WTC11 (cell line): Measurements from ENCODE around the gene NSMCE1. TPM values are rescaled to one million over a fixed set of nuclear protein-coding genes. Genes with fewer than 3 reads are reported as not detected.

Experiments used
- ATAC-seq: fragments of 200-7000 bp; cut with Tn5 transposase; 2 replicates; pipeline ENCODE4 v1.10.0; 2021; ENCODE audit warnings: mild to moderate bottlenecking, moderate library complexity
- CTCF ChIA-PET: fragments of 300-600 bp; sonication (Branson Sonifier 250); formaldehyde crosslinking; loops from one replicate; lab custom pipeline; 2021; ENCODE audit warnings: antibody characterized with exemption; lab: Charles Lee
- POLR2A ChIA-PET: fragments of 350-600 bp; sonication (Branson Sonifier 250); formaldehyde crosslinking; loops from one replicate; lab custom pipeline; 2021; ENCODE audit warnings: antibody characterized with exemption; lab: Charles Lee
- DNase-seq: peaks from one replicate; pipeline ENCODE4 v3.0.0; 2021; ENCODE audit warnings: low spot score
- H3K27ac Mint-ChIP-seq: 2 replicates; pipeline ENCODE4 v1.8.0; 2021; ENCODE audit warnings: mixed read lengths
- H3K27me3 Mint-ChIP-seq: 2 replicates; pipeline ENCODE4 v1.8.0; 2021; ENCODE audit warnings: low read depth, mild to moderate bottlenecking, moderate library complexity, mixed read lengths
- H3K36me3 Mint-ChIP-seq: 2 replicates; pipeline ENCODE4 v1.8.0; 2021; ENCODE audit warnings: mixed read lengths
- H3K4me1 Mint-ChIP-seq: 2 replicates; pipeline ENCODE4 v1.8.0; 2022; ENCODE audit warnings: mixed read lengths
- H3K4me3 Mint-ChIP-seq: 2 replicates; pipeline ENCODE4 v1.8.0; 2021; ENCODE audit warnings: mild to moderate bottlenecking, moderate library complexity, mixed read lengths
- H3K9me3 Mint-ChIP-seq: 2 replicates; pipeline ENCODE4 v1.8.0; 2021; ENCODE audit warnings: mixed read lengths
- ATF1 ChIP-seq: sonication (generic); formaldehyde crosslinking; IDR thresholded peaks from 2 replicates; pipeline ENCODE4 v1.8.1; 2023; ENCODE audit warnings: mild to moderate bottlenecking, moderate library complexity, missing genetic modification reagents
- EMX1 ChIP-seq: fragments of 250-450 bp; sonication (Bioruptor Pico); IDR thresholded peaks from 2 replicates; pipeline ENCODE4 v1.8.0; 2021; ENCODE audit warnings: mild to moderate bottlenecking
- FOXP1 ChIP-seq: sonication (generic); formaldehyde crosslinking; IDR thresholded peaks from 2 replicates; pipeline ENCODE4 v1.8.0; 2022; ENCODE audit warnings: missing genetic modification reagents, mild to moderate bottlenecking, moderate library complexity, borderline replicate concordance
- GTF2I ChIP-seq: fragments of 250-450 bp; sonication (Bioruptor Pico); conservative IDR thresholded peaks from 2 replicates; pipeline ENCODE4 v1.4.0; 2021; ENCODE audit warnings: mild to moderate bottlenecking
- IRF2 ChIP-seq: sonication (generic); formaldehyde crosslinking; IDR thresholded peaks from 2 replicates; pipeline ENCODE4 v1.8.0; 2022; ENCODE audit warnings: low read depth, missing genetic modification reagents, borderline replicate concordance
- JAZF1 ChIP-seq: fragments of 250-450 bp; sonication (Bioruptor Pico); IDR thresholded peaks from 2 replicates; pipeline ENCODE4 v1.9.0; 2021; ENCODE audit warnings: moderate library complexity, mild to moderate bottlenecking, inconsistent platforms
- JUN ChIP-seq: sonication (generic); formaldehyde crosslinking; IDR thresholded peaks from 2 replicates; pipeline ENCODE4 v1.8.0; 2023; ENCODE audit warnings: mild to moderate bottlenecking, missing genetic modification reagents
- NR1H2 ChIP-seq: sonication (generic); formaldehyde crosslinking; IDR thresholded peaks from 2 replicates; pipeline ENCODE4 v1.9.0; 2021; ENCODE audit warnings: mild to moderate bottlenecking, moderate library complexity, missing genetic modification reagents
- NR2C2 ChIP-seq: sonication (generic); formaldehyde crosslinking; IDR thresholded peaks from 2 replicates; pipeline ENCODE4 v1.8.0; 2022; ENCODE audit warnings: mild to moderate bottlenecking, missing genetic modification reagents
- NR3C1 ChIP-seq: sonication (generic); formaldehyde crosslinking; conservative IDR thresholded peaks from 2 replicates; pipeline ENCODE4 v1.8.1; 2023; ENCODE audit warnings: low read depth, mild to moderate bottlenecking, missing genetic modification reagents
- RELA ChIP-seq: sonication (generic); formaldehyde crosslinking; IDR thresholded peaks from 2 replicates; pipeline ENCODE4 v1.8.1; 2022; ENCODE audit warnings: missing genetic modification reagents, mild to moderate bottlenecking, borderline replicate concordance
- SMAD4 ChIP-seq: sonication (generic); formaldehyde crosslinking; IDR thresholded peaks from 2 replicates; pipeline ENCODE4 v1.8.0; 2022; ENCODE audit warnings: mild to moderate bottlenecking, missing genetic modification reagents
- SOX15 ChIP-seq: fragments of 250-450 bp; sonication (Bioruptor Pico); IDR thresholded peaks from 2 replicates; pipeline ENCODE4 v1.9.0; 2021; ENCODE audit warnings: mild to moderate bottlenecking
- SP1 ChIP-seq: sonication (generic); formaldehyde crosslinking; conservative IDR thresholded peaks from 2 replicates; pipeline ENCODE4 v1.8.1; 2022; ENCODE audit warnings: missing genetic modification reagents
- TP53 ChIP-seq: sonication (generic); formaldehyde crosslinking; IDR thresholded peaks from 2 replicates; pipeline ENCODE4 v1.8.1; 2023; ENCODE audit warnings: mild to moderate bottlenecking, missing genetic modification reagents
- ZNF138 ChIP-seq: sonication (generic); formaldehyde crosslinking; conservative IDR thresholded peaks from 2 replicates; pipeline ENCODE4 v1.8.1; 2022; ENCODE audit warnings: mild to moderate bottlenecking, moderate library complexity, missing genetic modification reagents
- ZNF317 ChIP-seq: sonication (generic); formaldehyde crosslinking; IDR thresholded peaks from 2 replicates; pipeline ENCODE4 v1.8.1; 2023; ENCODE audit warnings: low read depth, mild to moderate bottlenecking, moderate library complexity, missing genetic modification reagents, borderline replicate concordance
- ZNF416 ChIP-seq: fragments of 250-450 bp; sonication (Bioruptor Pico); IDR thresholded peaks from 2 replicates; pipeline ENCODE4 v1.9.0; 2021; ENCODE audit warnings: mild to moderate bottlenecking, inconsistent platforms
- total RNA-seq: library from RNA; stranded (reverse); gene quantifications from 3 replicates; pipeline ENCODE4 v1.2.3, GENCODE V29; 2021
- TF ChIP-seq, protein P1 (sequence below): sonication (generic); formaldehyde crosslinking; conservative IDR thresholded peaks from 2 replicates; pipeline ENCODE4 v1.8.1; 2022; ENCODE audit warnings: mild to moderate bottlenecking, missing genetic modification reagents
- TF ChIP-seq, protein P2 (sequence below): sonication (generic); formaldehyde crosslinking; IDR thresholded peaks from 2 replicates; pipeline ENCODE4 v1.8.1; 2023; ENCODE audit warnings: mild to moderate bottlenecking, missing genetic modification reagents
- TF ChIP-seq, protein P3 (sequence below): sonication (generic); formaldehyde crosslinking; IDR thresholded peaks from 2 replicates; pipeline ENCODE4 v1.8.1; 2023; ENCODE audit warnings: mild to moderate bottlenecking, missing genetic modification reagents, borderline replicate concordance
- TF ChIP-seq, protein P4 (sequence below): sonication (generic); formaldehyde crosslinking; IDR thresholded peaks from 2 replicates; pipeline ENCODE4 v1.8.1; 2022; ENCODE audit warnings: low read depth, missing genetic modification reagents, borderline replicate concordance
- TF ChIP-seq, protein P5 (sequence below): sonication (generic); formaldehyde crosslinking; IDR thresholded peaks from 2 replicates; pipeline ENCODE4 v1.8.1; 2022; ENCODE audit warnings: mild to moderate bottlenecking, missing genetic modification reagents, moderate library complexity, borderline replicate concordance
- TF ChIP-seq, protein P6 (sequence below): sonication (generic); formaldehyde crosslinking; IDR thresholded peaks from 2 replicates; pipeline ENCODE4 v1.8.1; 2023; ENCODE audit warnings: mild to moderate bottlenecking, missing genetic modification reagents, moderate library complexity
- TF ChIP-seq, protein P7 (sequence below): sonication (generic); formaldehyde crosslinking; IDR thresholded peaks from 2 replicates; pipeline ENCODE4 v1.8.1; 2023; ENCODE audit warnings: mild to moderate bottlenecking, missing genetic modification reagents

NSMCE1 gene
- total RNA-seq, 1 experiment from 2014 or later, result 29.4 TPM

DNA sequence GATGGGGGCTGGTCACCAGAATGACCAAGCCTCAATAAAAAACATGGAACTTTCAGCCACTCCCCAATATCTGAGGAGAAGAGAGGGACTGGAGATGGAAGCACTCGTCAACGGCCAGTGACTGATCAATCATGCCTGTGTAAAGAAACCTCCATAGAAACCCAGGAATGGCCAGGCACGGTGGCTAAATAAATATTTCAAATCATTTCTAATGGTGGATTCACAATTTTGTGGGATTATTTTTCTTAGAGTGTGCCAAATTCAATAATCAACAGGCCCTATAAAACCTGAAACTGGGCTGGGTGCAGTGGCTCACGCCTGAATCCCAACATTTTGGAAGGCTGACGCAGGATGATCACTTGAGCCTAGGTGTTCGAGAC lies 16.4 kb downstream of the NSMCE1 start:
- no peaks in the 10 kb centered on the region for H3K4me1 Mint-ChIP-seq
- no peak for ATAC-seq
- CTCF ChIA-PET, result no interaction called here

DNA sequence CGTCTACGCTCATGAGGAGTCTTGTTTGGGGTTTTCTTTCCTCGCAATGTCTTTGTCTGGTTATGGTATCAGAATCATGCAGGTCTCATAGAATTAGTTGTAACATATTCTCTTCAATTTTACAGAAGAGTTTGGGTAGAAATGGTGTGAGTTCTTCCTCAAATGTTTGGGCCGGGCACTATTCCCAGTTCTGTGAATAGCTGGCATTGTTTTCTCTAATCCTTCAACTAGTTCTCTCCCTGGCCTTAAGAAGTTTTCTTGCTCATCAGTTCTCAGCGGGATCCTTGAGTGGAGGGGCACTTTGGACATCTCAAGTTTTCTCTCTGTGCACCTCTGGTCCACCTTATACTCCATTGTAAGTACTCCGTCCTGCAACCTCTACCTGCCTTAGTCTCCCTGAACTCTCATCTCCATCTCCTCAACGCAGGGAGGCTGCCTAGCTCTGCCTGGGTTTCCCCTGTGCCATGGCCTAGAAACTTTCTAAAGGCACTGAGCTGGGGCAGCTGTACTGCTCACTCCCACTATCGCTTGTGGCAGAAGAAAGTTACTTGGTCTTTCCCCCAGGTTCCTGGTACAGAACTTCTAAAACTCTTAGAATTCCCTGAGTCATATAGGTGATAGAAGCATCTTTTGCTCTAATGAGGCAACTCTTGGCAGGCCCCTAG lies 16.9 kb downstream of the NSMCE1 start:
- no peak for TF ChIP-seq IRF2
- TF ChIP-seq, protein P1, sequence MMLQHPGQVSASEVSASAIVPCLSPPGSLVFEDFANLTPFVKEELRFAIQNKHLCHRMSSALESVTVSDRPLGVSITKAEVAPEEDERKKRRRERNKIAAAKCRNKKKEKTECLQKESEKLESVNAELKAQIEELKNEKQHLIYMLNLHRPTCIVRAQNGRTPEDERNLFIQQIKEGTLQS (CRISPR knock-in tag), result no peak
- no peak for TF ChIP-seq SP1 (CRISPR knock-in tag)
- TF ChIP-seq NR1H2 (CRISPR knock-in tag), result no peak
- no peak for TF ChIP-seq NR2C2
- TF ChIP-seq, protein P2, sequence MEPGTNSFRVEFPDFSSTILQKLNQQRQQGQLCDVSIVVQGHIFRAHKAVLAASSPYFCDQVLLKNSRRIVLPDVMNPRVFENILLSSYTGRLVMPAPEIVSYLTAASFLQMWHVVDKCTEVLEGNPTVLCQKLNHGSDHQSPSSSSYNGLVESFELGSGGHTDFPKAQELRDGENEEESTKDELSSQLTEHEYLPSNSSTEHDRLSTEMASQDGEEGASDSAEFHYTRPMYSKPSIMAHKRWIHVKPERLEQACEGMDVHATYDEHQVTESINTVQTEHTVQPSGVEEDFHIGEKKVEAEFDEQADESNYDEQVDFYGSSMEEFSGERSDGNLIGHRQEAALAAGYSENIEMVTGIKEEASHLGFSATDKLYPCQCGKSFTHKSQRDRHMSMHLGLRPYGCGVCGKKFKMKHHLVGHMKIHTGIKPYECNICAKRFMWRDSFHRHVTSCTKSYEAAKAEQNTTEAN (CRISPR knock-in tag), result no peak
- TF ChIP-seq SMAD4 (CRISPR knock-in tag), result no peak
- TF ChIP-seq NR3C1 (CRISPR knock-in tag), result no peak
- TF ChIP-seq ZNF416 (CRISPR knock-in tag), result no peak
- TF ChIP-seq SOX15 (CRISPR knock-in tag), result no peak
- no peak for TF ChIP-seq EMX1 (CRISPR knock-in tag)
- TF ChIP-seq, protein P3, sequence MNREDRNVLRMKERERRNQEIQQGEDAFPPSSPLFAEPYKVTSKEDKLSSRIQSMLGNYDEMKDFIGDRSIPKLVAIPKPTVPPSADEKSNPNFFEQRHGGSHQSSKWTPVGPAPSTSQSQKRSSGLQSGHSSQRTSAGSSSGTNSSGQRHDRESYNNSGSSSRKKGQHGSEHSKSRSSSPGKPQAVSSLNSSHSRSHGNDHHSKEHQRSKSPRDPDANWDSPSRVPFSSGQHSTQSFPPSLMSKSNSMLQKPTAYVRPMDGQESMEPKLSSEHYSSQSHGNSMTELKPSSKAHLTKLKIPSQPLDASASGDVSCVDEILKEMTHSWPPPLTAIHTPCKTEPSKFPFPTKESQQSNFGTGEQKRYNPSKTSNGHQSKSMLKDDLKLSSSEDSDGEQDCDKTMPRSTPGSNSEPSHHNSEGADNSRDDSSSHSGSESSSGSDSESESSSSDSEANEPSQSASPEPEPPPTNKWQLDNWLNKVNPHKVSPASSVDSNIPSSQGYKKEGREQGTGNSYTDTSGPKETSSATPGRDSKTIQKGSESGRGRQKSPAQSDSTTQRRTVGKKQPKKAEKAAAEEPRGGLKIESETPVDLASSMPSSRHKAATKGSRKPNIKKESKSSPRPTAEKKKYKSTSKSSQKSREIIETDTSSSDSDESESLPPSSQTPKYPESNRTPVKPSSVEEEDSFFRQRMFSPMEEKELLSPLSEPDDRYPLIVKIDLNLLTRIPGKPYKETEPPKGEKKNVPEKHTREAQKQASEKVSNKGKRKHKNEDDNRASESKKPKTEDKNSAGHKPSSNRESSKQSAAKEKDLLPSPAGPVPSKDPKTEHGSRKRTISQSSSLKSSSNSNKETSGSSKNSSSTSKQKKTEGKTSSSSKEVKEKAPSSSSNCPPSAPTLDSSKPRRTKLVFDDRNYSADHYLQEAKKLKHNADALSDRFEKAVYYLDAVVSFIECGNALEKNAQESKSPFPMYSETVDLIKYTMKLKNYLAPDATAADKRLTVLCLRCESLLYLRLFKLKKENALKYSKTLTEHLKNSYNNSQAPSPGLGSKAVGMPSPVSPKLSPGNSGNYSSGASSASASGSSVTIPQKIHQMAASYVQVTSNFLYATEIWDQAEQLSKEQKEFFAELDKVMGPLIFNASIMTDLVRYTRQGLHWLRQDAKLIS (CRISPR knock-in tag), result no peak
- TF ChIP-seq, protein P4, sequence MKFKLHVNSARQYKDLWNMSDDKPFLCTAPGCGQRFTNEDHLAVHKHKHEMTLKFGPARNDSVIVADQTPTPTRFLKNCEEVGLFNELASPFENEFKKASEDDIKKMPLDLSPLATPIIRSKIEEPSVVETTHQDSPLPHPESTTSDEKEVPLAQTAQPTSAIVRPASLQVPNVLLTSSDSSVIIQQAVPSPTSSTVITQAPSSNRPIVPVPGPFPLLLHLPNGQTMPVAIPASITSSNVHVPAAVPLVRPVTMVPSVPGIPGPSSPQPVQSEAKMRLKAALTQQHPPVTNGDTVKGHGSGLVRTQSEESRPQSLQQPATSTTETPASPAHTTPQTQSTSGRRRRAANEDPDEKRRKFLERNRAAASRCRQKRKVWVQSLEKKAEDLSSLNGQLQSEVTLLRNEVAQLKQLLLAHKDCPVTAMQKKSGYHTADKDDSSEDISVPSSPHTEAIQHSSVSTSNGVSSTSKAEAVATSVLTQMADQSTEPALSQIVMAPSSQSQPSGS (CRISPR knock-in tag), result no peak
- no peak for TF ChIP-seq FOXP1 (CRISPR knock-in tag)
- TF ChIP-seq ATF1 (CRISPR knock-in tag), result no peak
- no peak for TF ChIP-seq RELA (CRISPR knock-in tag)
- no peak for TF ChIP-seq JUN (CRISPR knock-in tag)
- TF ChIP-seq TP53 (CRISPR knock-in tag), result no peak
- TF ChIP-seq, protein P5, sequence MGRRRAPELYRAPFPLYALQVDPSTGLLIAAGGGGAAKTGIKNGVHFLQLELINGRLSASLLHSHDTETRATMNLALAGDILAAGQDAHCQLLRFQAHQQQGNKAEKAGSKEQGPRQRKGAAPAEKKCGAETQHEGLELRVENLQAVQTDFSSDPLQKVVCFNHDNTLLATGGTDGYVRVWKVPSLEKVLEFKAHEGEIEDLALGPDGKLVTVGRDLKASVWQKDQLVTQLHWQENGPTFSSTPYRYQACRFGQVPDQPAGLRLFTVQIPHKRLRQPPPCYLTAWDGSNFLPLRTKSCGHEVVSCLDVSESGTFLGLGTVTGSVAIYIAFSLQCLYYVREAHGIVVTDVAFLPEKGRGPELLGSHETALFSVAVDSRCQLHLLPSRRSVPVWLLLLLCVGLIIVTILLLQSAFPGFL (CRISPR knock-in tag), result no peak
- Mint-ChIP-seq H3K4me3 (no peak overlapping the region), H3K9me3 (no peaks in the 10 kb centered on the region), H3K27ac (no peak overlapping the region), H3K4me1 (no peaks in the 10 kb centered on the region), H3K27me3 (no peaks in the 10 kb centered on the region), H3K36me3 (peaks cover 15% of the 10 kb centered on the region)
- ATAC-seq (no peak), DNase-seq (no peak)
- CTCF ChIA-PET, result no interaction called here
- POLR2A ChIA-PET, result no interaction called here

More for the DNA sequence above, 16.4 kb downstream of the NSMCE1 start:
- POLR2A ChIA-PET, result no interaction called here
- Mint-ChIP-seq H3K27ac (no peak overlapping the region), H3K4me3 (no peak overlapping the region), H3K27me3 (no peaks in the 10 kb centered on the region), H3K9me3 (no peaks in the 10 kb centered on the region), H3K36me3 (peaks cover 15% of the 10 kb centered on the region)
- TF ChIP-seq ZNF317 (CRISPR knock-in tag), result no peak
- TF ChIP-seq, protein P6, sequence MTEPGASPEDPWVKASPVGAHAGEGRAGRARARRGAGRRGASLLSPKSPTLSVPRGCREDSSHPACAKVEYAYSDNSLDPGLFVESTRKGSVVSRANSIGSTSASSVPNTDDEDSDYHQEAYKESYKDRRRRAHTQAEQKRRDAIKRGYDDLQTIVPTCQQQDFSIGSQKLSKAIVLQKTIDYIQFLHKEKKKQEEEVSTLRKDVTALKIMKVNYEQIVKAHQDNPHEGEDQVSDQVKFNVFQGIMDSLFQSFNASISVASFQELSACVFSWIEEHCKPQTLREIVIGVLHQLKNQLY (CRISPR knock-in tag), result no peak
- TF ChIP-seq ZNF138 (CRISPR knock-in tag), result no peak
- TF ChIP-seq, protein P7, sequence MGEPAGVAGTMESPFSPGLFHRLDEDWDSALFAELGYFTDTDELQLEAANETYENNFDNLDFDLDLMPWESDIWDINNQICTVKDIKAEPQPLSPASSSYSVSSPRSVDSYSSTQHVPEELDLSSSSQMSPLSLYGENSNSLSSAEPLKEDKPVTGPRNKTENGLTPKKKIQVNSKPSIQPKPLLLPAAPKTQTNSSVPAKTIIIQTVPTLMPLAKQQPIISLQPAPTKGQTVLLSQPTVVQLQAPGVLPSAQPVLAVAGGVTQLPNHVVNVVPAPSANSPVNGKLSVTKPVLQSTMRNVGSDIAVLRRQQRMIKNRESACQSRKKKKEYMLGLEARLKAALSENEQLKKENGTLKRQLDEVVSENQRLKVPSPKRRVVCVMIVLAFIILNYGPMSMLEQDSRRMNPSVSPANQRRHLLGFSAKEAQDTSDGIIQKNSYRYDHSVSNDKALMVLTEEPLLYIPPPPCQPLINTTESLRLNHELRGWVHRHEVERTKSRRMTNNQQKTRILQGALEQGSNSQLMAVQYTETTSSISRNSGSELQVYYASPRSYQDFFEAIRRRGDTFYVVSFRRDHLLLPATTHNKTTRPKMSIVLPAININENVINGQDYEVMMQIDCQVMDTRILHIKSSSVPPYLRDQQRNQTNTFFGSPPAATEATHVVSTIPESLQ, result no peak
- no peak for TF ChIP-seq EMX1 (CRISPR knock-in tag)
- TF ChIP-seq GTF2I (CRISPR knock-in tag), result no peak
- TF ChIP-seq JAZF1 (CRISPR knock-in tag), result no peak
- DNase-seq, result no peak
